Measurements from ENCODE around the gene MEX3D.

GRCh38 chr19:1590641-1591397 lies 22.7 kb upstream of the MEX3D start:
- TF ChIP-seq ZNF274 (IDR thresholded peaks at IDR 0.05; ENCODE audit: low read depth, low read length), result no peak
- no peak for TF ChIP-seq YY1 (IDR thresholded peaks at IDR 0.05; ENCODE audit: insufficient read depth, insufficient read length)
- no peak for TF ChIP-seq SUZ12 (IDR thresholded peaks at IDR 0.05; ENCODE audit: extremely low read depth, insufficient read depth, insufficient read length)
